HUES48 (cell line): ENCODE results near the gene SEC24B.
"Not testable (repeated sequence)": the region's sequence is repeated elsewhere in the genome, so short reads cannot be mapped to it uniquely, and the experiment has no call there.

Experiments used
- H3K27ac ChIP-seq: one replicate; pipeline ENCODE4 v1.7.0; 2013; ENCODE audit warnings: low read depth, low read length, inconsistent platforms
- H3K27me3 ChIP-seq: 2 replicates; pipeline ENCODE4 v1.6.1; 2013; ENCODE audit warnings: mild to moderate bottlenecking, low read length; ENCODE audit not compliant: control insufficient read depth, insufficient read depth
- H3K36me3 ChIP-seq: 2 replicates; pipeline ENCODE4 v1.6.1; 2013; ENCODE audit warnings: low read length; ENCODE audit not compliant: control insufficient read depth, insufficient read depth
- H3K4me1 ChIP-seq: 2 replicates; pipeline ENCODE4 v1.6.1; 2013; ENCODE audit warnings: mild to moderate bottlenecking, low read length; ENCODE audit not compliant: control insufficient read depth, insufficient read depth
- H3K4me3 ChIP-seq: 2 replicates; pipeline ENCODE4 v1.5.1; 2013; ENCODE audit warnings: mild to moderate bottlenecking, low read depth, low read length
- H3K9ac ChIP-seq: 2 replicates; pipeline ENCODE4 v1.6.1; 2013; ENCODE audit warnings: mild to moderate bottlenecking, low read depth, low read length, moderate library complexity
- H3K9me3 ChIP-seq: 2 replicates; pipeline ENCODE4 v1.6.1; 2013; ENCODE audit warnings: low read length; ENCODE audit not compliant: control insufficient read depth, insufficient read depth

The SEC24B gene

GRCh38 chr4:109558095-109558494, 124.5 kb downstream of the SEC24B start:
- H3K27ac ChIP-seq, H3K4me3 ChIP-seq, H3K9ac ChIP-seq, H3K36me3 ChIP-seq, H3K9me3 ChIP-seq, H3K27me3 ChIP-seq: not testable (repeated sequence)
- peaks cover 13% of the 10 kb centered on the region for H3K4me1 ChIP-seq

DNA sequence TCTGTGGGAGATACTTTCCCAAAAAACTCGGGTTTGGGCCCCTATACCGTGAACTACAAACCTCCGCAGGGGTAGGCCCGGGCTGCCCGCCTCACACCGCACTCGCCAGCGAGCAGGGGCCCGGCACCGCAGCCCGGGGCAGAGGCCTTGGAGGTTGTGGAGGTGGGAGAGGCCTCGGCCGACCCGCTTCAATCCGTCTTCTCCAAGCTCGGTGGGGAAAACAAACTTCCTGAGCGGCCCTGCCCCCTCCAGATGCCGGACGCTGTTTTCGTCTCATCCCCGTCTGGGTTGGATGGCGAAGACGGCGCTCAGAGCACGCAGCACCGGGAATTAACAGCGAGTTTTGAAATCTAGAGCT, 126.0 kb downstream of the SEC24B start:
- H3K4me1 ChIP-seq = peaks cover 13% of the 10 kb centered on the region
- no peaks in the 10 kb centered on the region for H3K9me3 ChIP-seq
- H3K27me3 ChIP-seq = no peaks in the 10 kb centered on the region; the same call in 1 of the 2 replicates
- peak overlapping the region; percentile 81 for H3K4me3 ChIP-seq
- peak overlapping the region; percentile 65 for H3K27ac ChIP-seq
- H3K9ac ChIP-seq = peak overlapping the region; percentile 85
- no peaks in the 10 kb centered on the region for H3K36me3 ChIP-seq

- H3K9me3 ChIP-seq = no peaks in the 10 kb centered on the region
- no peaks in the 10 kb centered on the region for H3K36me3 ChIP-seq
- H3K4me3 ChIP-seq = peak within 1 kb of the TSS; percentile 81
- peak within 1 kb of the TSS; percentile 65 for H3K27ac ChIP-seq
- peaks cover 13% of the 10 kb centered on the region for H3K4me1 ChIP-seq
- peak within 1 kb of the TSS; percentile 85 for H3K9ac ChIP-seq
- H3K27me3 ChIP-seq = no peaks in the 10 kb centered on the region; the same call in 1 of the 2 replicates
Observed at GRCh38 chr4:109559983-109560686, 126.5 kb downstream of the SEC24B start, which contains the start of gene MCUB. TSS of gene MCUB (plus strand) at chr4:109560246. CDS start at chr4:109560338, 92 bp downstream.

DNA sequence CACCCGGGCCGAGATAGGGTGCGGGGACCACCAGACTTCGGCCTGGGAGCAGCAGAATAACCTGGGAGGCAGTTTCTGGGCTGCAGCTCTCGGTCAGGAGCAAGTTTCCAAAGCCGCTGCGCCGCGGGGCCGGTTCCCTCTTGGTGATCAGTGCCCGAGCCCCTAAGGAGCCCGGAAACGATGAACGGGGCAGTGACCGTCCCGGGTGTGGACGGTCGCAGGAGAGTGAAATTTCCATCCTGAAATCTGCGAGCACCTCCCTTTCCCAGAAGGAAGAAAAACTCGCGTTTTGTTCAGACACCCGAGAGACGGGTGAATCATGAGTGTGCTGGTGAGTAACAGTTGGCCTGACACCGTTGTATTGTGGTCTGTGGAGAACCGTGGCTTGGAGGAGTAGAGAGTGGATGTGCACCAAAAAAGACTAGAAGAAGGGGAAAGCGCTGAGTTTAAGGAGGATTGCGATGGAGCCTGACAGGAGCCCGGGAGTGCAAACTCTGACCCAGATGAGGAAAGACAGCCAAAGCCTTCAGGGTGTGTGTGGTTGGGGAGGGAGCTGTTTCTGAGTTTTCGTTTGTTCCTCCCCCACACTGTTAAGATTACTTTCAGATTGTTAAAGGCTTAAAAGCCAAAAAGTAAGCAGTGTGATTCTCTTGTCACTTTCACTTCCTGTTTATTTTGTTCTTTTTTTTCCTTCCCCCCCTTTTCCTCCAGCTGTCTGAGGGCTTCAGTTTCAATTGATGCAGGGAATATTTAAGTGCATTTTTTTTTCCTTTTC, 127.3 kb downstream of the SEC24B start:
- H3K27ac ChIP-seq = peak overlapping the region; percentile 40
- peak overlapping the region; percentile 81 for H3K4me3 ChIP-seq
- H3K4me1 ChIP-seq = peaks cover 13% of the 10 kb centered on the region
- H3K9me3 ChIP-seq = no peaks in the 10 kb centered on the region
- peak overlapping the region; percentile 85; the same call in 1 of the 2 replicates for H3K9ac ChIP-seq
- no peaks in the 10 kb centered on the region for H3K36me3 ChIP-seq
- no peaks in the 10 kb centered on the region; the same call in 1 of the 2 replicates for H3K27me3 ChIP-seq

GRCh38 chr4:109562457-109563239, 129.0 kb downstream of the SEC24B start:
- Histone ChIP-seq H3K4me1 (peaks cover 13% of the 10 kb centered on the region), H3K36me3 (no peaks in the 10 kb centered on the region), H3K27me3 (no peaks in the 10 kb centered on the region; the same call in 1 of the 2 replicates), H3K4me3 (no peak overlapping the region), H3K9me3 (no peaks in the 10 kb centered on the region), H3K9ac (no peak overlapping the region), H3K27ac (no peak overlapping the region)

DNA sequence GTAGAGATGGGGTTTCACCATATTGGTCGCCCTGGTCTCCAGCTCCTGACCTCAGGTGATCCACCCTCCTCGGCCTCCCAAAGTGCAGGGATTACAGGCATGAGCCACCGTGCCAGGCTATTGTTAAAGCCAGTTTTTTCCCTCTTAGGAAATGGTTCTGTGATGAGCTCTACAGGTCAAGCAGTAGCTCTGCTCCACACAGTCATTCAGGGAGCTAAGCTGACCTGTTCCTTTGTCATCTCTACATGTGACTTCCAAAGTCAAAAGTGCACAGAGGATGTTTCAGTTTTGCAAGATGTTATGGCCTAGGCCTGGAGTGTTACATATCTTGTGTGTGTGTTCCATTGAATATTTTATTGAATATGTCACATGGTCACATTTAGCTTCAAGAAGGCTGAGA, 137.9 kb downstream of the SEC24B start:
- Histone ChIP-seq H3K9me3 (no peaks in the 10 kb centered on the region), H3K36me3 (no peaks in the 10 kb centered on the region), H3K27ac (no peak overlapping the region)

GRCh38 chr4:109572154-109572553, 138.5 kb downstream of the SEC24B start:
- H3K9me3 ChIP-seq = no peaks in the 10 kb centered on the region
- no peak overlapping the region for H3K9ac ChIP-seq
- no peaks in the 10 kb centered on the region for H3K4me1 ChIP-seq
- no peak overlapping the region for H3K4me3 ChIP-seq
- H3K27me3 ChIP-seq = no peaks in the 10 kb centered on the region
- no peak overlapping the region for H3K27ac ChIP-seq
- no peaks in the 10 kb centered on the region for H3K36me3 ChIP-seq

More for the DNA sequence above, 137.9 kb downstream of the SEC24B start:
- Histone ChIP-seq H3K27me3 (no peaks in the 10 kb centered on the region), H3K9ac (no peak overlapping the region), H3K4me3 (no peak overlapping the region), H3K4me1 (no peaks in the 10 kb centered on the region)

DNA sequence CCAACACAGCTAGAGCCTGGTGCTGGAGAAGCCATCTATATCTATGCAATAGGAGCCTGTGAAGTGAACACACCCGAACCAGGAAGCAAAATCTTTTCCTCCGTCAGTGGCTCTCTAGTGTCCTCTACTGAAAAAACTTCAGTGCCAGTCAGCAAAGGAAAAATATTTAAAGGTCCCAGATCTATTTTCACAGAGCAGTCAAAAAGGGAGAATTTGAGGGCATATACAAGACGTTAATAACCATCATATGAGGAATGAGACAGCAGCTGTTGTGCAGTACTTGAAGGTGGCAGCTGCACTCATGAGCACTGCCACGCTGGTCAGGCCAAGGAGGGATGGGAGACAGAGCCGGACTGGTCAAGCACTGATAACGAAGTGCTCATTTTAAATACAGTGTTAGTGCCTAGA, 140.8 kb downstream of the SEC24B start:
- no peaks in the 10 kb centered on the region for H3K9me3 ChIP-seq
- no peak overlapping the region for H3K4me3 ChIP-seq
- H3K27me3 ChIP-seq = no peaks in the 10 kb centered on the region
- no peaks in the 10 kb centered on the region for H3K4me1 ChIP-seq
- no peak overlapping the region for H3K27ac ChIP-seq
- no peak overlapping the region for H3K9ac ChIP-seq
- no peaks in the 10 kb centered on the region for H3K36me3 ChIP-seq

DNA sequence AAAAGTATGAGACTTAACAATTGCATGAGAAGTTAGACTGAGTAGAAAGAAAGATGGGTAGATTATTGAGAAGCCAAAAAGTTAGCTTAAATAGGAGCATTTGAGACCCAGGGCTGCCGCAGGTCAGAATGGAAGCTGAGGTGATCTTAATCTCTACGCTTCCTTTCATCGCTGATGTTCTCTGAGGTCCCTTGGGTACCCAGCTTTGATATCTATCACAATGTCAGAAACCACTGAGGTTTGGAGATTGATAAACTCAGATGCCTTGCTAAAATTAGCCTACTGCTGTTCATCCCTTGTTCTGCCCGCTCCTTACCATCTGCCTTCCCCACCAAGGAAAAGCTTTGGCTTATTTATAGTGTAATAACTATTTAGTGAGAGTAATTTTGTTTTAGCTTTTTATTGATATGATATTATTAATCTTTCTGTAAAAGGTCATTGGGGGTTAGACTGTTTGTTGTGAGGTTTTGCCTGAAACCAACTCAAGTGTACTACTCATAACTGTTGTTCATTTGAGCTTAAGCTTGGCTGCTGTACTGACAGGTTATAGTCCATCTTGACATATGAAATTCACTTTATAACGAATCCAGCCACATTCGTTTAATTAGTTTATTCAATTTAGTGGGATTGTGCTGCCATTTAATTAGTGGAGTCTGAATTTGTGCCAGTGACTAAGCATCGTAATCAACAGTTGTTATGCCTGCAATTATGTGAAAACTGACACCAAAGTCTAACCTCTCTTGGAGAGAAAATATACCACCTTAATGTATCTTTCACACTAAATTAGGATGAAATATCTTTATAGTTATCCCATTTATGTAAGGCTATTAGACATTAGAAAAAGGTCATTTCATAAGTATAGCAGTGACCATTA, 141.6 kb downstream of the SEC24B start:
- Histone ChIP-seq H3K36me3 (no peaks in the 10 kb centered on the region), H3K27ac (no peak overlapping the region), H3K9ac (no peak overlapping the region), H3K27me3 (no peaks in the 10 kb centered on the region), H3K4me3 (no peak overlapping the region), H3K4me1 (no peaks in the 10 kb centered on the region), H3K9me3 (no peaks in the 10 kb centered on the region)

- no peaks in the 10 kb centered on the region for H3K36me3 ChIP-seq
- H3K4me3 ChIP-seq = no peak overlapping the region
- no peaks in the 10 kb centered on the region for H3K9me3 ChIP-seq
- H3K4me1 ChIP-seq = no peaks in the 10 kb centered on the region
- no peak overlapping the region for H3K27ac ChIP-seq
- H3K27me3 ChIP-seq = no peaks in the 10 kb centered on the region
- no peak overlapping the region for H3K9ac ChIP-seq
Observed at GRCh38 chr4:109576462-109576861, 142.8 kb downstream of the SEC24B start.
